ENCODE data around the gene CDK5R1.

Gene CDK5R1

GRCh38 chr17:32486111-32486700 is 587 bp upstream of the CDK5R1 start:
- Histone ChIP-seq H3K27me3 (ENCODE audit: insufficient read depth, low read depth, severe bottlenecking) (no peaks in the 10 kb centered on the region), H3K9me3 (ENCODE audit: severe bottlenecking) (no peaks in the 10 kb centered on the region), H3K27ac (peak overlapping the region; percentile 99), H3K4me3 (ENCODE audit: low read depth, low read length) (peak overlapping the region; percentile 37), H3K36me3 (peaks cover 43% of the 10 kb centered on the region)
- TF ChIP-seq, protein P1, sequence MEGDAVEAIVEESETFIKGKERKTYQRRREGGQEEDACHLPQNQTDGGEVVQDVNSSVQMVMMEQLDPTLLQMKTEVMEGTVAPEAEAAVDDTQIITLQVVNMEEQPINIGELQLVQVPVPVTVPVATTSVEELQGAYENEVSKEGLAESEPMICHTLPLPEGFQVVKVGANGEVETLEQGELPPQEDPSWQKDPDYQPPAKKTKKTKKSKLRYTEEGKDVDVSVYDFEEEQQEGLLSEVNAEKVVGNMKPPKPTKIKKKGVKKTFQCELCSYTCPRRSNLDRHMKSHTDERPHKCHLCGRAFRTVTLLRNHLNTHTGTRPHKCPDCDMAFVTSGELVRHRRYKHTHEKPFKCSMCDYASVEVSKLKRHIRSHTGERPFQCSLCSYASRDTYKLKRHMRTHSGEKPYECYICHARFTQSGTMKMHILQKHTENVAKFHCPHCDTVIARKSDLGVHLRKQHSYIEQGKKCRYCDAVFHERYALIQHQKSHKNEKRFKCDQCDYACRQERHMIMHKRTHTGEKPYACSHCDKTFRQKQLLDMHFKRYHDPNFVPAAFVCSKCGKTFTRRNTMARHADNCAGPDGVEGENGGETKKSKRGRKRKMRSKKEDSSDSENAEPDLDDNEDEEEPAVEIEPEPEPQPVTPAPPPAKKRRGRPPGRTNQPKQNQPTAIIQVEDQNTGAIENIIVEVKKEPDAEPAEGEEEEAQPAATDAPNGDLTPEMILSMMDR (IDR thresholded peaks at IDR 0.05; ENCODE audit: low read depth, low read length), result no peak
- DNase-seq, result peak; percentile 81

- H3K4me3 ChIP-seq (ENCODE audit: low read depth, low read length), result peak overlapping the region; percentile 62
- peak; percentile 40 for DNase-seq
- H3K36me3 ChIP-seq, result peaks cover 37% of the 10 kb centered on the region
- H3K27me3 ChIP-seq (ENCODE audit: insufficient read depth, low read depth, severe bottlenecking), result no peaks in the 10 kb centered on the region
- H3K9me3 ChIP-seq (ENCODE audit: severe bottlenecking), result no peaks in the 10 kb centered on the region
- peak overlapping the region; percentile 86 for H3K27ac ChIP-seq
- TF ChIP-seq, protein P1 (IDR thresholded peaks at IDR 0.05; ENCODE audit: low read depth, low read length), result 0 out of 2 replicates have a peak, but pooled peaks have one; percentile 6
Observed at GRCh38 chr17:32487473-32488176, 832 bp downstream of the CDK5R1 start.

DNA sequence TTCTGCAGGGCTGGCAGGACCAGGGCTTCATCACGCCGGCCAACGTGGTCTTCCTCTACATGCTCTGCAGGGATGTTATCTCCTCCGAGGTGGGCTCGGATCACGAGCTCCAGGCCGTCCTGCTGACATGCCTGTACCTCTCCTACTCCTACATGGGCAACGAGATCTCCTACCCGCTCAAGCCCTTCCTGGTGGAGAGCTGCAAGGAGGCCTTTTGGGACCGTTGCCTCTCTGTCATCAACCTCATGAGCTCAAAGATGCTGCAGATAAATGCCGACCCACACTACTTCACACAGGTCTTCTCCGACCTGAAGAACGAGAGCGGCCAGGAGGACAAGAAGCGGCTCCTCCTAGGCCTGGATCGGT is 1.4 kb downstream of the CDK5R1 start:
- Histone ChIP-seq H3K27me3 (ENCODE audit: insufficient read depth, low read depth, severe bottlenecking) (no peaks in the 10 kb centered on the region), H3K27ac (peak overlapping the region; percentile 86), H3K4me3 (ENCODE audit: low read depth, low read length) (peak overlapping the region; percentile 62), H3K9me3 (ENCODE audit: severe bottlenecking) (no peaks in the 10 kb centered on the region), H3K36me3 (peaks cover 33% of the 10 kb centered on the region)
- no peak for DNase-seq
- TF ChIP-seq, protein P1 (IDR thresholded peaks at IDR 0.05; ENCODE audit: low read depth, low read length), result no peak

GRCh38 chr17:32488604-32489180 is 1.9 kb downstream of the CDK5R1 start:
- Histone ChIP-seq H3K27me3 (ENCODE audit: insufficient read depth, low read depth, severe bottlenecking) (no peaks in the 10 kb centered on the region), H3K27ac (peak overlapping the region; percentile 29), H3K4me3 (ENCODE audit: low read depth, low read length) (peak overlapping the region; percentile 62), H3K36me3 (peaks cover 33% of the 10 kb centered on the region), H3K9me3 (ENCODE audit: severe bottlenecking) (no peaks in the 10 kb centered on the region)
- TF ChIP-seq, protein P1 (IDR thresholded peaks at IDR 0.05; ENCODE audit: low read depth, low read length), result no peak
- DNase-seq, result no peak

- TF ChIP-seq, protein P1 (IDR thresholded peaks at IDR 0.05; ENCODE audit: low read depth, low read length), result no peak
- no peaks in the 10 kb centered on the region for H3K9me3 ChIP-seq (ENCODE audit: severe bottlenecking)
- peaks cover 33% of the 10 kb centered on the region for H3K36me3 ChIP-seq
- H3K27ac ChIP-seq, result peak overlapping the region; percentile 67
- no peaks in the 10 kb centered on the region for H3K27me3 ChIP-seq (ENCODE audit: insufficient read depth, low read depth, severe bottlenecking)
- no peak for DNase-seq
- H3K4me3 ChIP-seq (ENCODE audit: low read depth, low read length), result peak overlapping the region; percentile 62
Observed at GRCh38 chr17:32489320-32490100, 2.7 kb downstream of the CDK5R1 start.

Measured in WERI-Rb-1 (cell line).